ENCODE results near the gene KL.

DNA sequence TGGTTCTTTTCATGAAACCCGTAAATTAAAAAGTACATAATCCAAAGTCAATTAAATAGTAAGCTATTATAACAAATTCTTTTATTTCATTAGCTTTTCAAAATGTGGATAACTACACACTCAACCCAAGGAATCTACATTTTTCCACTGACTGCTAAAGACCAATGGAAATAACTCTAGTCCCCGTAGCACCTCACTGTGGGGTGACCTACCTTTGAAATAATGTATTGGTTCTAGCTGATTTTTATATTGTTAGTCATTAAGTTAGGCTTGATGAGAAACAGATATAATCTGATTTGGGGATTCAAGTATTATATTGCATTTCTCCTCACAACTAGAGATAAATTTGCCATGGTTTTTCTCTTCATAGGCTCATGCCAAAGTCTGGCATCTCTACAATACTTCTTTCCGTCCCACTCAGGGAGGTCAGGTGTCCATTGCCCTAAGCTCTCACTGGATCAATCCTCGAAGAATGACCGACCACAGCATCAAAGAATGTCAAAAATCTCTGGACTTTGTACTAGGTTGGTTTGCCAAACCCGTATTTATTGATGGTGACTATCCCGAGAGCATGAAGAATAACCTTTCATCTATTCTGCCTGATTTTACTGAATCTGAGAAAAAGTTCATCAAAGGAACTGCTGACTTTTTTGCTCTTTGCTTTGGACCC is 37.3 kb downstream of the KL start:
- TF ChIP-seq POLR2AphosphoS5 (IDR thresholded peaks at IDR 0.05) (no peak), CTCF (IDR thresholded peaks at IDR 0.05) (no peak)
